Fibroblast of skin of back (primary cell): ENCODE measurements around the gene GSC.
"Not testable (repeated sequence)": the region's sequence is repeated elsewhere in the genome, so short reads cannot be mapped to it uniquely, and the experiment has no call there.

Source experiments
- DNase-seq: peaks from one replicate; pipeline ENCODE4 v3.0.0-alpha.2; 2013

GSC gene

DNA sequence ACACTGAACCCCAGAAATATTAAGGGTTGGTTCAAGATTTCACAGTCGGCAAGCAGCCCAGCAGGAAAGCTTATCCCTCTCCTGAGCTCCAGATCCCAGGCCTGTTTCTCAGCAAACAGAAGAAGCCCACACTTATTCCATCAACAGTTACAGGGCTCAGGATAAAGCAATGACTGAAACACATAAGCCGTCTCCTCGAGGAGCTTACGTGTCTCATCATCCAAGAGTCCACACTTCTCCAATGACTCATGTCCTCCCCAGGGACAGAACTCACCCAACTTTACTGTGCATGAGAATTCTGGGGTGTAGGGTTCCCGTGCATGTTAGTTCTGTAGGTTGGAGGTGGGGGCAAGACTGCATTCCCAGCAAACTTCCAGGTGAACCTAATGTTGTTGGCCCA, 31.2 kb downstream of the GSC start:
- peak; percentile 63 for DNase-seq

DNA sequence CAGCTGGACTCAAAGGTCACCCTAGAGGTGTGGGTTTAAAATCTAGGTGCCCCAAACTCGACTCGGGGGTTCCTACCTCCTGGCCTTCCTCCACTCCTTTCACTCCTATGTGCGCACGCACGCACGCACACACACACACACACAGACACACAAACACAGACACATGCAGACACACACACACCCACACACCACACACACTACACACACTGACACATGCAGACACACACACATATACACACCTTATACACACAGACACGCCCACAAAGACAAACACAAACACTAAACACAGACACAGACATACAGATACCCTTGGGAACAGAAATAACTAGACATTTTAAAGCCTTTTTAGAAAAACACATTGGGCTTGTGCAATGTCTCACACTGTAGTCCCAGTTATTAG, 31.8 kb downstream of the GSC start:
- no peak for DNase-seq

DNA sequence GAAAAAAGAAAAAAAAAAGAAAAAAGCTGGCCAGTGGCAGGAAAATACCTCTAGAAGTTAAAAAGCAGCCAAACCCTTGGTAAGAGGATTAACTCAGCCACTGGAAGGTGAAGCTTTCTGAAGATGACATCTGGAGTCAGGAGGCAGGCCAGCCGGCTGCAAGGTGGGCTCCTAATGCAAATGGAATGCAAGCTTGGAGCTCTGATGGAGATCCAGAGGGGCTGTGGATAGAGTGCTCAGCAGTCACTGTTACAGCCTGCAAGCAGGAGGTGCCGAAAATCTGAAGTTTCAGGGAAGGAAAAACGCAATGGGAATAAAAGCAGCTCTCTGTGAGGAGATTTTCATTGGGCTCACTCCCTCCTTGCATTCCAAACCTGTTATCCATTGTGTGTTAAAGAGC, 41.0 kb downstream of the GSC start:
- DNase-seq = no peak

DNA sequence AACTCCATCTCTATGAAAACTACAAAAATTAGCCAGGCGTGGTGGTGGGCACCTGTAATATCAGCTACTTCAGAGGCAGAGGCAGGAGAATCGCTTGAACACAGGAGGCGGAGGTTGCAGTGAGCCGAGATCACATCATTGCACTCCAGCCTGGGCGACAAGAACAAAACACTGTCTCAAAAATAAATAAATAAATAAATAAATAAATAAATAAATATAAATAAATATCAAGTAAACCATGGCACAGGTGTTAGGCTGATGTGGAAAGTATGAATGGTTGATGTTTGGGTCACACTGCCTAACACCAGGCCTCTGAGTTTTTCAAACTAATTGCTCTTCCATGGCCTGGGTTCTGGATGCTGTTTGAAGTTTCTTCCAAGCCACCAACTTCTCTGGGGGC, 41.5 kb downstream of the GSC start:
- not testable (repeated sequence) for DNase-seq

DNA sequence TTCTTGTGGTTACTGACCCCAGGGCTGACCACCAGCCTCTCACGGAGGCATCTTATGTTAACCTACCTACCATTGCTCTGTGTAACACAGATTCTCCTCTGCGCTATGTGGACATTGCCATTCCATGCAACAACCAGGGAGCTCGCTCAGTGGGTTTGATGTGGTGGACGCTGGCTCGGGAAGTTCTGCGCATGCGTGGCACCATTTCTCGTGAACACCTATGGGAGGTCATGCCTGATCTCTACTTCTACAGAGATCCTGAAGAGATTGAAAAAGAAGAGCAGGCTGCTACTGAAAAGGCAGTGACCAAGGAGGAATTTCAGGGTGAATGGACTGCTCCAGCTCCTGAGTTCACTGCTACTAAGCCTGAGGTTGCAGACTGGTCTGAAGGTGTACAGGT, 43.3 kb downstream of the GSC start:
- DNase-seq = not testable (repeated sequence)

DNA sequence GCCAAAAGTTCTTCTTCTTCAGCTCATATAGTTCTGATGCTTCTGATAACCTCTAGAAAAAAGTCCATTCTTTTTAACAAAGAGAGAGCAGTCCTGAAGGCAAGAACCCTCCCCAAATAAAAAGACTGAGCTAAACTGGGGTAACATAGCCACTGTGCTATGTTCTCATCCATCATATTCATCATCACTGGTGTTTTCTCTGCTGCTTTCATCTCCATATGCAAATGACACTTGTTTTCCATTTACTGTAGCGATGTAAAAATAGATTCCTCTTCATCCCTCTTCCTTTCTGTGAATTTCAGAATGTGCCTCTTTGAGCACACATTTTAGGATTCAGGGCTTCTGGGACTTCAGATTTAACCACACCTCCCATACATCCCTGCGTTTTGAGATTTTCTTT, 44.9 kb downstream of the GSC start:
- DNase-seq = no peak

DNA sequence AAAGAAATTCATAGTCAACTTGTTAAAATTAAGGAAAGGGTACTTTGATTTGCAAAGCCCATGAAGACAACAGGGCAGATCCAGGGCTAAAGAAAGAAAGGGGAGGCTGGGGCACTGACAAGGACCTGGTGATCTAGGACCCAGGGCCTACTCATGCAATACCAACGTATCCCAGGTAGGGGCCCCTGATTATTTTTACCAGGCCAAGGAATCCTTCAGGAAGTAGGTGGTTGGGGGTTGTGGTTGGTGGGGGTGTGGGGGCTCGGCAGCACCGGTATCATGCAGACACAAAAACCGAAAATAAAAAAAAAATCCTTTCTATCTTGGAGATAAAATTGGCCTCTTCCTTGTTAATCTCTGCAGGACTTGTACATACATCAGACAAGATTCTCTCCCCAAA, 47.5 kb downstream of the GSC start:
- DNase-seq = no peak
